HUES6 (cell line): ENCODE results near the gene SLMAP.

Source experiments
- H3K27ac ChIP-seq: 2 replicates; pipeline ENCODE4 v1.7.0; 2013; ENCODE audit warnings: low read depth, mild to moderate bottlenecking, low read length, inconsistent platforms
- H3K27me3 ChIP-seq: 2 replicates; pipeline ENCODE4 v1.6.1; 2013; ENCODE audit warnings: low read length; ENCODE audit not compliant: control insufficient read depth, insufficient read depth
- H3K36me3 ChIP-seq: 2 replicates; pipeline ENCODE4 v1.6.1; 2013; ENCODE audit warnings: low read length; ENCODE audit not compliant: control insufficient read depth, insufficient read depth
- H3K4me1 ChIP-seq: 2 replicates; pipeline ENCODE4 v1.6.1; 2013; ENCODE audit warnings: low read length; ENCODE audit not compliant: control insufficient read depth, insufficient read depth
- H3K4me3 ChIP-seq: 2 replicates; pipeline ENCODE4 v1.5.1; 2013; ENCODE audit warnings: low read depth, low read length
- H3K9ac ChIP-seq: one replicate; pipeline ENCODE4 v1.6.1; 2013; ENCODE audit warnings: mild to moderate bottlenecking, low read length
- H3K9me3 ChIP-seq: 2 replicates; pipeline ENCODE4 v1.6.1; 2013; ENCODE audit warnings: low read depth, low read length; ENCODE audit not compliant: control insufficient read depth, insufficient read depth

The SLMAP gene

GRCh38 chr3:57918123-57918837, 162.2 kb downstream of the SLMAP start:
- H3K27me3 ChIP-seq, result no peaks in the 10 kb centered on the region
- no peak overlapping the region for H3K9ac ChIP-seq
- no peak overlapping the region for H3K27ac ChIP-seq
- H3K4me1 ChIP-seq, result no peaks in the 10 kb centered on the region
- no peak overlapping the region for H3K4me3 ChIP-seq
- H3K36me3 ChIP-seq, result peaks cover 62% of the 10 kb centered on the region
- H3K9me3 ChIP-seq, result no peaks in the 10 kb centered on the region

- H3K9me3 ChIP-seq, result no peaks in the 10 kb centered on the region
- no peaks in the 10 kb centered on the region for H3K4me1 ChIP-seq
- no peak overlapping the region for H3K4me3 ChIP-seq
- no peaks in the 10 kb centered on the region for H3K27me3 ChIP-seq
- H3K9ac ChIP-seq, result no peak overlapping the region
- no peak overlapping the region for H3K27ac ChIP-seq
- peaks cover 63% of the 10 kb centered on the region for H3K36me3 ChIP-seq
Observed at GRCh38 chr3:57919987-57920386, 163.9 kb downstream of the SLMAP start.

- Histone ChIP-seq H3K27ac (no peak overlapping the region), H3K4me3 (no peak overlapping the region), H3K36me3 (peaks cover 50% of the 10 kb centered on the region), H3K27me3 (no peaks in the 10 kb centered on the region), H3K9me3 (no peaks in the 10 kb centered on the region), H3K9ac (no peak overlapping the region), H3K4me1 (no peaks in the 10 kb centered on the region)
Observed at GRCh38 chr3:57923101-57923500, 167.0 kb downstream of the SLMAP start.

GRCh38 chr3:57923752-57924151, 167.6 kb downstream of the SLMAP start:
- Histone ChIP-seq H3K36me3 (peaks cover 43% of the 10 kb centered on the region), H3K9ac (no peak overlapping the region), H3K27me3 (no peaks in the 10 kb centered on the region), H3K9me3 (no peaks in the 10 kb centered on the region), H3K4me1 (no peaks in the 10 kb centered on the region), H3K27ac (no peak overlapping the region), H3K4me3 (no peak overlapping the region)

- Histone ChIP-seq H3K27ac (no peak overlapping the region), H3K27me3 (no peaks in the 10 kb centered on the region), H3K9me3 (no peaks in the 10 kb centered on the region), H3K4me3 (no peak overlapping the region), H3K9ac (no peak overlapping the region), H3K4me1 (no peaks in the 10 kb centered on the region), H3K36me3 (peaks cover 34% of the 10 kb centered on the region)
Observed at GRCh38 chr3:57927166-57927565, 171.1 kb downstream of the SLMAP start.

GRCh38 chr3:57927916-57928315, 171.8 kb downstream of the SLMAP start:
- Histone ChIP-seq H3K9ac (no peak overlapping the region), H3K4me1 (no peaks in the 10 kb centered on the region), H3K9me3 (no peaks in the 10 kb centered on the region), H3K27ac (no peak overlapping the region), H3K4me3 (no peak overlapping the region), H3K36me3 (peaks cover 31% of the 10 kb centered on the region), H3K27me3 (no peaks in the 10 kb centered on the region)

- Histone ChIP-seq H3K9me3 (no peaks in the 10 kb centered on the region), H3K9ac (no peak overlapping the region), H3K27ac (no peak overlapping the region), H3K4me1 (0 out of 2 replicates have a peak, but pooled peaks cover 2% of the 10 kb centered on the region), H3K27me3 (no peaks in the 10 kb centered on the region), H3K4me3 (no peak overlapping the region), H3K36me3 (peaks cover 25% of the 10 kb centered on the region)
Observed at GRCh38 chr3:57928511-57928910, 172.4 kb downstream of the SLMAP start.

GRCh38 chr3:57929988-57930387, 173.9 kb downstream of the SLMAP start:
- H3K9me3 ChIP-seq, result no peaks in the 10 kb centered on the region
- H3K4me1 ChIP-seq, result 0 out of 2 replicates have a peak, but pooled peaks cover 5% of the 10 kb centered on the region
- H3K9ac ChIP-seq, result no peak overlapping the region
- no peak overlapping the region for H3K4me3 ChIP-seq
- H3K27me3 ChIP-seq, result no peaks in the 10 kb centered on the region
- no peak overlapping the region for H3K27ac ChIP-seq
- peaks cover 16% of the 10 kb centered on the region for H3K36me3 ChIP-seq

GRCh38 chr3:57933602-57934001, 177.5 kb downstream of the SLMAP start:
- H3K4me3 ChIP-seq, result no peak overlapping the region
- no peaks in the 10 kb centered on the region for H3K27me3 ChIP-seq
- no peaks in the 10 kb centered on the region for H3K9me3 ChIP-seq
- no peaks in the 10 kb centered on the region for H3K36me3 ChIP-seq
- no peak overlapping the region for H3K9ac ChIP-seq
- H3K4me1 ChIP-seq, result 0 out of 2 replicates have a peak, but pooled peaks cover 5% of the 10 kb centered on the region
- no peak overlapping the region for H3K27ac ChIP-seq

GRCh38 chr3:57934373-57934772, 178.3 kb downstream of the SLMAP start:
- Histone ChIP-seq H3K9me3 (no peaks in the 10 kb centered on the region), H3K27ac (no peak overlapping the region), H3K36me3 (no peaks in the 10 kb centered on the region), H3K9ac (no peak overlapping the region), H3K4me1 (0 out of 2 replicates have a peak, but pooled peaks cover 5% of the 10 kb centered on the region), H3K4me3 (no peak overlapping the region), H3K27me3 (no peaks in the 10 kb centered on the region)

GRCh38 chr3:57935539-57935938, 179.4 kb downstream of the SLMAP start:
- Histone ChIP-seq H3K9me3 (no peaks in the 10 kb centered on the region), H3K9ac (no peak overlapping the region), H3K36me3 (no peaks in the 10 kb centered on the region), H3K4me3 (no peak overlapping the region), H3K4me1 (peaks cover 10% of the 10 kb centered on the region; the same call in 1 of the 2 replicates), H3K27me3 (no peaks in the 10 kb centered on the region), H3K27ac (no peak overlapping the region)
